Ishikawa (cell line): Measurements from ENCODE around the gene NBDY.

Source experiments
- CEBPB ChIP-seq: IDR thresholded peaks from 2 replicates; pipeline ENCODE4 v1.6.1; 2012
- CREB1 ChIP-seq: IDR thresholded peaks from 2 replicates; pipeline ENCODE4 v1.6.1; 2012; ENCODE audit warnings: low read depth
- EGR1 ChIP-seq: IDR thresholded peaks from 2 replicates; pipeline ENCODE4 v1.6.1; 2012
- EP300 ChIP-seq: IDR thresholded peaks from 2 replicates; pipeline ENCODE4 v1.6.1; 2012; ENCODE audit warnings: borderline replicate concordance
- FOXM1 ChIP-seq: IDR thresholded peaks from 2 replicates; pipeline ENCODE4 v1.6.1; 2012; ENCODE audit warnings: low read depth, borderline replicate concordance
- NFIC ChIP-seq: IDR thresholded peaks from 2 replicates; pipeline ENCODE4 v1.6.1; 2012
- RAD21 ChIP-seq: IDR thresholded peaks from 2 replicates; pipeline ENCODE4 v1.6.1; 2012; ENCODE audit warnings: low read depth
- TAF1 ChIP-seq: IDR thresholded peaks from 2 replicates; pipeline ENCODE4 v1.6.1; 2012; ENCODE audit warnings: low read depth, mild to moderate bottlenecking
- TCF12 ChIP-seq: IDR thresholded peaks from 2 replicates; pipeline ENCODE4 v1.6.1; 2012; ENCODE audit warnings: low read depth
- TEAD4 ChIP-seq: IDR thresholded peaks from 2 replicates; pipeline ENCODE4 v1.6.1; 2012
- YY1 ChIP-seq: IDR thresholded peaks from 2 replicates; pipeline ENCODE4 v1.6.1; 2012; ENCODE audit warnings: low read depth
- ZBTB7A ChIP-seq: IDR thresholded peaks from 2 replicates; pipeline ENCODE4 v1.6.1; 2012; ENCODE audit warnings: low read depth
- TF ChIP-seq, protein P1 (sequence below): IDR thresholded peaks from 2 replicates; pipeline ENCODE4 v1.6.1; 2012; ENCODE audit warnings: low read depth, mild to moderate bottlenecking
- TF ChIP-seq, protein P2 (sequence below): IDR thresholded peaks from 2 replicates; pipeline ENCODE4 v1.6.1; 2012
- TF ChIP-seq, protein P3 (sequence below): IDR thresholded peaks from 2 replicates; pipeline ENCODE4 v1.6.1; 2012

Gene NBDY

DNA sequence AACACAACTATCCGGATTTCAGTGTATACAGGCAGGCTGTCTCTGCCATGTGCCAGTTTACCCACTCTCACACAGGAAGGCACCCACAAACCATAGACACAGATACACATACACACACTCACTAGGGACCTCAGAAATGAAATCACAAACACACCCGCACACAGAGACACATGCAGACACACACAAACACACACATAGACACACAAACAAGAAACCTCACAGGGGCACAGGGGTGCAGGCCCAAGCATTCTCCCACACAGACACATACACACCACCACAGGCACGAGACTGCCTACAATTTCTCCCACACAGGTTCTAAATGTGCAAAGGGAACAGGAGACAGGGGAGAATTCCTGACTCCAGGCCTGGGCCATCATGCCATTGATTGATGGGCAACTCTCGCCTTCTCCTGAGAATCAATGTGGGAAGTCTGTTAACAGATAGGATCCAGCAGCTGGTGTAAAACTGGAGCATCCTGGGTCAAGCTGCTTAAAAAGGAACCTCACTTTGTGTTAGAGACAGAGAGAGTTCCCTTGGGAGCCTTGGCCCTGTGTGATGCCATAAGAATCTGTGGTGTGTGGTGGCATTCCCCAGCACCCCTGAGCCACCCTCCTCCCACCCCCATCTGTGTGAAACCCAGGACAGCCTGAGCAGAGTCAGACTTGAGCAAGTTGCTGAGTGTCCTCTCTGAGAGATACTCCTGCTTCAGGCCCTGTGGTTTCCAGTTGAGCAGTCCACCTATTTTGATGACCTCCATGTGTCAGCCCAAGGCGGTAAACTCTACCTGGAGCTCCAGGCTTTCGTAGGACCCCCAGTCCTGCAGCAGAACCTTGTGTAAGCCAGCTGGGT, 33.9 kb downstream of the NBDY start:
- no peak for TF ChIP-seq FOXM1
- no peak for TF ChIP-seq ZBTB7A
- TF ChIP-seq TCF12 = no peak
- TF ChIP-seq NFIC = no peak
- TF ChIP-seq CREB1 = no peak
- no peak for TF ChIP-seq RAD21
- TF ChIP-seq, protein P1, sequence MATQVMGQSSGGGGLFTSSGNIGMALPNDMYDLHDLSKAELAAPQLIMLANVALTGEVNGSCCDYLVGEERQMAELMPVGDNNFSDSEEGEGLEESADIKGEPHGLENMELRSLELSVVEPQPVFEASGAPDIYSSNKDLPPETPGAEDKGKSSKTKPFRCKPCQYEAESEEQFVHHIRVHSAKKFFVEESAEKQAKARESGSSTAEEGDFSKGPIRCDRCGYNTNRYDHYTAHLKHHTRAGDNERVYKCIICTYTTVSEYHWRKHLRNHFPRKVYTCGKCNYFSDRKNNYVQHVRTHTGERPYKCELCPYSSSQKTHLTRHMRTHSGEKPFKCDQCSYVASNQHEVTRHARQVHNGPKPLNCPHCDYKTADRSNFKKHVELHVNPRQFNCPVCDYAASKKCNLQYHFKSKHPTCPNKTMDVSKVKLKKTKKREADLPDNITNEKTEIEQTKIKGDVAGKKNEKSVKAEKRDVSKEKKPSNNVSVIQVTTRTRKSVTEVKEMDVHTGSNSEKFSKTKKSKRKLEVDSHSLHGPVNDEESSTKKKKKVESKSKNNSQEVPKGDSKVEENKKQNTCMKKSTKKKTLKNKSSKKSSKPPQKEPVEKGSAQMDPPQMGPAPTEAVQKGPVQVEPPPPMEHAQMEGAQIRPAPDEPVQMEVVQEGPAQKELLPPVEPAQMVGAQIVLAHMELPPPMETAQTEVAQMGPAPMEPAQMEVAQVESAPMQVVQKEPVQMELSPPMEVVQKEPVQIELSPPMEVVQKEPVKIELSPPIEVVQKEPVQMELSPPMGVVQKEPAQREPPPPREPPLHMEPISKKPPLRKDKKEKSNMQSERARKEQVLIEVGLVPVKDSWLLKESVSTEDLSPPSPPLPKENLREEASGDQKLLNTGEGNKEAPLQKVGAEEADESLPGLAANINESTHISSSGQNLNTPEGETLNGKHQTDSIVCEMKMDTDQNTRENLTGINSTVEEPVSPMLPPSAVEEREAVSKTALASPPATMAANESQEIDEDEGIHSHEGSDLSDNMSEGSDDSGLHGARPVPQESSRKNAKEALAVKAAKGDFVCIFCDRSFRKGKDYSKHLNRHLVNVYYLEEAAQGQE = no peak
- TF ChIP-seq CEBPB = no peak
- no peak for TF ChIP-seq TEAD4
- TF ChIP-seq, protein P2, sequence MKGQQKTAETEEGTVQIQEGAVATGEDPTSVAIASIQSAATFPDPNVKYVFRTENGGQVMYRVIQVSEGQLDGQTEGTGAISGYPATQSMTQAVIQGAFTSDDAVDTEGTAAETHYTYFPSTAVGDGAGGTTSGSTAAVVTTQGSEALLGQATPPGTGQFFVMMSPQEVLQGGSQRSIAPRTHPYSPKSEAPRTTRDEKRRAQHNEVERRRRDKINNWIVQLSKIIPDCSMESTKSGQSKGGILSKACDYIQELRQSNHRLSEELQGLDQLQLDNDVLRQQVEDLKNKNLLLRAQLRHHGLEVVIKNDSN = no peak
- TF ChIP-seq TAF1 = no peak
- no peak for TF ChIP-seq YY1
- TF ChIP-seq EP300 = no peak
- TF ChIP-seq, protein P3, sequence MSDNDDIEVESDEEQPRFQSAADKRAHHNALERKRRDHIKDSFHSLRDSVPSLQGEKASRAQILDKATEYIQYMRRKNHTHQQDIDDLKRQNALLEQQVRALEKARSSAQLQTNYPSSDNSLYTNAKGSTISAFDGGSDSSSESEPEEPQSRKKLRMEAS = no peak

DNA sequence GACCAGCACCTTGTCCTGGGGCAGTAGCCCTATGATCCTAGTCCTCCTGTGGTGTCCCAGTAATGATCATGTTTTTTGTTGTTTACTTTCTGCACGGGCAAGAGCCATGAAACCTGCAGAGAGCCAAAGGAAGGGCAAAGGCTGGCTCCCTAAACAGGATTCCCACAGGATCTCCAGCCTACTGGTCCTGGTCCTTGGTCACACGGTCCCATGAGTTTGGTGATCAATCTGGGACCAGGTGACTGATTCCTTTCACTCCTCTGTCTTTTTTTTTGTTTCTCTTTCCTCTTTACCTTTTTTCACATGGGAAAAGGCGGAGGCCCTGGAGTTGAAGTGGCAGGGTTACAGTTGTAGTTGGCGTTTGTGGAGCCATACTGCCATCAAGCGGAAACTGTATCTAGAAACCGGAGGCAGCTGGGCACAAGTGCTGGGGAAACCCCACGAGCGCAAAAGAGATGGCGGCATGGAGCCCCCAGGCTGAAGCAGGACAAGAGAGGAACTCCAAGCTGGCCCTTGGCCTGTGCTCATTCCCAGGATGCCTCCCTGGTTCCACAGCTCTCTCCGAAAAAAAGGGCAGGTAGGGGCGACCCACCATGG, 34.6 kb downstream of the NBDY start:
- TF ChIP-seq EP300 (no peak), NFIC (no peak), CREB1 (no peak), TAF1 (no peak), CEBPB (no peak), ZBTB7A (no peak), RAD21 (no peak), YY1 (no peak), TEAD4 (no peak), FOXM1 (no peak), EGR1 (no peak), TCF12 (no peak)
- TF ChIP-seq, protein P3 = no peak
- TF ChIP-seq, protein P1 = no peak
- TF ChIP-seq, protein P2 = no peak

DNA sequence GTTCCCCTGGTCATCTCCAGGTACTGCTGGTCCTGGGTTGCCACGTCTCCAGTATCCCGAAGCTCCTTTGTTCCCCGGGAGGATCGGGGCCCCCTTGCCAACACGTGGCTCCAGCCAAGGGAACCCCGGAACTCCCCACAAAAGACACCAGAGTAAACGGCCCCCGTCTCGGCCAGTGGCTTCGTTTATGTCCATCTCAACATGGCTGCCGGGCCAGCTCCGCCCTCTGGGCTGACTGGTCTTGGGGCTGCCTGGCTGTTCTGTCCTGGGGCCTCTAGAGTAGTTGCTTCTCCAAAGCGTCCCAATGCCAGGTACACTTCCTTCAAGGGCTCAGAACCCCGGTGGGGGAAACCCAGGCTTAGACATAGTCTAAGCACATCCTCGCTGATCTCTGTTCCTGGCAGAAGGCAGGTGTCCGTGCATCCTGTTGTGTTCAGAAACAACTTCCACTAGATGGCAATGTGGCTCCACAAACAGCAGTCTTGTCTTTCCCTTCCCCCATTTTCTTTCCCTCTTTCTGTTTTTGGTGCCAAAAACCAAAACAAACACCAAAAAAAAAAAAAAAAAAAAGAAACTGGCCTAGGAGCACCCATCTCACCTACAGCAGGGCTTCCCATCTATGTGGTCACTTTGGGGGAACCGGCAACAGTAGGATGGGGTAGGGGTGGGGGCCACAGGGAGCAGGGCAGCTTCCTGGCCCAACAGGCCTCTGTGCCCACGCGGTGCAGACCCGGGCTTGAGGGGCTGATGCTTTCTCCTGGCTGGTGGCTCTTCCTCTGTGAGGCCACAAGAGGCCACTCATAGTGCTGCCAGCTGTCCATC, 35.3 kb downstream of the NBDY start:
- TF ChIP-seq CREB1 (no peak), EGR1 (no peak), TCF12 (no peak), RAD21 (peak; percentile 58), CEBPB (no peak)
- TF ChIP-seq, protein P2 = no peak

DNA sequence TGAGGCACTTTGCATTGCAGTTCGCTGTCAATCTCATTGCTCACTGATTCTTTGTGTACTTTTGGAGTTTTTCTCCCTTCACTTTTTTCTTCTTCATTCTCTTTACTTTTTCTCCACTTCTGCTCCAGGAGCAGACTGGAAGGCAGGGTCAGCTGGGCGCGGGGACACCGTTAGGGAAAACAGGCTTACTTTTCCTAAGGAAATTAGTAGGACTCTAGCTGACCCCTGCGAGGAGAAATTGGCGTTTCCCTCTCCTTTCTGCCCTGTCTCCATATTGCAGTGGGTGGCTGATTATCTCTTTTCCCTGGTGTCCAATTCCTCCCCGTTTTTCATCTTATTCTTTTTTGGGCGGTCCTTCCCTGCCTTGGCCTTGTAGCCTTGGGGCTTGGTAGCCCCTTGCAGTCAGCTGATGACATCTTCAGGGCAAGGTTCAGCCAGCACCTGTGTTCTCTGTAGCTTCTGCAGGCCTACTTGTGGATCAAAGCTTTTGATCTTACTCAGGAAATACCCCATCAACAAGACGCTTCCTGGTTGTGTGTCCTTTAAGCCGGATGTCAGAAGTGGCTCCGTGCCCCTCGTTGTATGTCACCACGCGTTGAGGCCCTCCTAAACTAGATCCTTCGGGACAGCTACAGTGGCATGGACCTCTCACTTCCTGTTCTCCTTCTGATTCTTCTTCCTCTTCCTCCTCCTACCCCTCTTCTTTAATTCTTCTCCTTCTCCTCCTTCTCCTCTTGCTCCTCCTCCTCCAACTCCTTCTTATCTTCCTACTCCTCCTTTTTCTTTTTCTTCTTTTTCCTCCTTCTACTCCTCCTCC, 36.1 kb downstream of the NBDY start:
- TF ChIP-seq TAF1 (no peak), EP300 (no peak), TEAD4 (no peak), TCF12 (no peak), CREB1 (no peak), YY1 (no peak), CEBPB (no peak), NFIC (no peak), RAD21 (no peak), FOXM1 (no peak), EGR1 (no peak), ZBTB7A (no peak)
- TF ChIP-seq, protein P2 = no peak
- TF ChIP-seq, protein P3 = no peak
- TF ChIP-seq, protein P1 = no peak
